Caco-2 (cell line): ENCODE results near the gene ALPP. TPM values are rescaled to one million over a fixed set of nuclear protein-coding genes. Genes with fewer than 3 reads are reported as not detected.

Source experiments
- BruUV-seq: library from RNA; stranded (reverse); fragments of 400-500 nt; replicated peaks from 2 replicates; lab custom pipeline; 2021; lab: Mats Ljungman, UMichigan
- CTCF ChIA-PET: fragments of 300-600 bp; sonication (Branson Sonifier 250); formaldehyde crosslinking; loops from one replicate; lab custom pipeline; 2022; ENCODE audit warnings: antibody characterized with exemption; lab: Charles Lee
- POLR2A ChIA-PET: fragments of 300-600 bp; sonication (Branson Sonifier 250); formaldehyde crosslinking; loops from one replicate; lab custom pipeline; 2022; ENCODE audit warnings: antibody characterized with exemption; lab: Charles Lee
- DNase-seq, 2 experiments: peaks; one replicate each; pipeline versions ENCODE4 v3.0.0 to v3.0.0-alpha.2; 2020 to 2022
- H3K27me3 ChIP-seq: replicated peaks from 2 replicates; pipeline ENCODE4 v1.6.0; 2011; ENCODE audit warnings: low read length; ENCODE audit not compliant: control insufficient read depth, insufficient read depth
- H3K36me3 ChIP-seq: 2 replicates; pipeline ENCODE4 v1.5.1; 2011; ENCODE audit warnings: low read length; ENCODE audit not compliant: control insufficient read depth, insufficient read depth
- H3K4me1 ChIP-seq: fragments of 250-450 bp; sonication (Bioruptor Pico); 2 replicates; pipeline ENCODE4 v1.5.1; 2020; ENCODE audit warnings: mild to moderate bottlenecking
- H3K4me3 ChIP-seq: 2 replicates; pipeline ENCODE4 v1.5.1; 2011; ENCODE audit warnings: low read depth, mild to moderate bottlenecking, control low read depth, low read length
- H3K9me3 ChIP-seq: fragments of 250-450 bp; sonication (Bioruptor Pico); 2 replicates; pipeline ENCODE4 v1.5.1; 2020; ENCODE audit warnings: mild to moderate bottlenecking, moderate library complexity
- H3K27ac Mint-ChIP-seq: one replicate; pipeline ENCODE4 v1.8.0; 2022; ENCODE audit warnings: mixed read lengths; ENCODE audit not compliant: unreplicated experiment
- H3K27me3 Mint-ChIP-seq: one replicate; pipeline ENCODE4 v1.8.0; 2022; ENCODE audit warnings: mixed read lengths; ENCODE audit not compliant: insufficient read depth, unreplicated experiment
- H3K36me3 Mint-ChIP-seq: one replicate; pipeline ENCODE4 v1.8.0; 2022; ENCODE audit warnings: mild to moderate bottlenecking, mixed read lengths; ENCODE audit not compliant: insufficient read depth, unreplicated experiment
- H3K4me1 Mint-ChIP-seq: one replicate; pipeline ENCODE4 v1.8.0; 2022; ENCODE audit warnings: low read depth, mixed read lengths; ENCODE audit not compliant: unreplicated experiment
- H3K4me3 Mint-ChIP-seq: one replicate; pipeline ENCODE4 v1.8.0; 2022; ENCODE audit warnings: mild to moderate bottlenecking, moderate library complexity, mixed read lengths; ENCODE audit not compliant: unreplicated experiment
- H3K9me3 Mint-ChIP-seq: one replicate; pipeline ENCODE4 v1.8.0; 2022; ENCODE audit warnings: mixed read lengths; ENCODE audit not compliant: unreplicated experiment
- intact Hi-C: fragments of 100-400 bp; cut with micrococcal nuclease; formaldehyde crosslinking; loops from one replicate; pipeline ENCODE4 v1.10.0; 2022; ENCODE audit not compliant: unreplicated experiment
- total RNA-seq: library from RNA; stranded (reverse); gene quantifications from 2 replicates; pipeline ENCODE4 v1.2.3, GENCODE V29; 2022
- TF ChIP-seq, protein P1 (sequence below), 2 experiments: fragments of 200-600 bp in 1 of 2; IDR thresholded peaks; 1 replicate in 1 of 2; 2 replicates in 1 of 2; pipeline versions ENCODE4 v1.5.1 to v1.8.0; 2011 to 2022; ENCODE audit warnings: antibody characterized with exemption in 1 of 2, control low read depth in 1 of 2, inconsistent platforms in 1 of 2, low read depth in 1 of 2, low read length in 1 of 2, mild to moderate bottlenecking in 1 of 2, moderate library complexity in 1 of 2; ENCODE audit not compliant: insufficient read depth in 1 of 2, severe bottlenecking in 1 of 2, unreplicated experiment in 1 of 2

Gene ALPP
- total RNA-seq, 1 experiment from 2014 or later = 4.9 TPM

DNA sequence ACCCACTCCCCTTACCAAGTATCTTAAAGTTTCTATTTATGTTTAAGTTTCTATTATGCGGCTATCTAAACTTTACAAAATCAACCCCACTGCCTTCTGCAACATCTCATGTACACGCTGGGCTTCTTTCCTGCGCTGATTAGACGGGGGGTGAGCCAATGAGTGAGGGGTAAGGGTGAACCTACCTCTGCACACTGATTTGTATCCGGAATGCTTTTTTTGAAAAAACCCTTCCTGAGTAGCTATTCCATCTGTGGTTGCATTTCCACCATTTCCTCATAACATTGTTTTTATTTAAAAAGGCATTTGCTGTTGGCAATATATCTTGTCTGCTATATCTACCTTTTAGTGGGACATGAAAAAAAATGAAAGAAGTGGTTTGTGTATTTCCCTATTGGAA, 34.4 kb downstream of the ALPP start:
- no TSS peak for BruUV-seq
- H3K36me3 ChIP-seq = no peaks in the 10 kb centered on the region
- no peaks in the 10 kb centered on the region for H3K4me1 ChIP-seq
- no peaks in the 10 kb centered on the region for H3K4me1 Mint-ChIP-seq
- H3K4me3 ChIP-seq = no peak overlapping the region
- no peaks in the 10 kb centered on the region for H3K27me3 ChIP-seq
- H3K27ac Mint-ChIP-seq = no peak overlapping the region
- H3K9me3 Mint-ChIP-seq = no peaks in the 10 kb centered on the region
- intact Hi-C loops = no loop called here
- DNase-seq = no peak
- no peak overlapping the region for H3K4me3 Mint-ChIP-seq
- H3K9me3 ChIP-seq = no peaks in the 10 kb centered on the region
- H3K36me3 Mint-ChIP-seq = no peaks in the 10 kb centered on the region
- no peaks in the 10 kb centered on the region for H3K27me3 Mint-ChIP-seq
- CTCF ChIA-PET = no interaction called here
- TF ChIP-seq, protein P1, sequence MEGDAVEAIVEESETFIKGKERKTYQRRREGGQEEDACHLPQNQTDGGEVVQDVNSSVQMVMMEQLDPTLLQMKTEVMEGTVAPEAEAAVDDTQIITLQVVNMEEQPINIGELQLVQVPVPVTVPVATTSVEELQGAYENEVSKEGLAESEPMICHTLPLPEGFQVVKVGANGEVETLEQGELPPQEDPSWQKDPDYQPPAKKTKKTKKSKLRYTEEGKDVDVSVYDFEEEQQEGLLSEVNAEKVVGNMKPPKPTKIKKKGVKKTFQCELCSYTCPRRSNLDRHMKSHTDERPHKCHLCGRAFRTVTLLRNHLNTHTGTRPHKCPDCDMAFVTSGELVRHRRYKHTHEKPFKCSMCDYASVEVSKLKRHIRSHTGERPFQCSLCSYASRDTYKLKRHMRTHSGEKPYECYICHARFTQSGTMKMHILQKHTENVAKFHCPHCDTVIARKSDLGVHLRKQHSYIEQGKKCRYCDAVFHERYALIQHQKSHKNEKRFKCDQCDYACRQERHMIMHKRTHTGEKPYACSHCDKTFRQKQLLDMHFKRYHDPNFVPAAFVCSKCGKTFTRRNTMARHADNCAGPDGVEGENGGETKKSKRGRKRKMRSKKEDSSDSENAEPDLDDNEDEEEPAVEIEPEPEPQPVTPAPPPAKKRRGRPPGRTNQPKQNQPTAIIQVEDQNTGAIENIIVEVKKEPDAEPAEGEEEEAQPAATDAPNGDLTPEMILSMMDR (IDR thresholded peaks at IDR 0.05; ENCODE audit: insufficient read depth in 1 of 2, low read depth in 1 of 2, low read length in 1 of 2, severe bottlenecking in 1 of 2, unreplicated experiment in 1 of 2) = no peak
- POLR2A ChIA-PET = no interaction called here

DNA sequence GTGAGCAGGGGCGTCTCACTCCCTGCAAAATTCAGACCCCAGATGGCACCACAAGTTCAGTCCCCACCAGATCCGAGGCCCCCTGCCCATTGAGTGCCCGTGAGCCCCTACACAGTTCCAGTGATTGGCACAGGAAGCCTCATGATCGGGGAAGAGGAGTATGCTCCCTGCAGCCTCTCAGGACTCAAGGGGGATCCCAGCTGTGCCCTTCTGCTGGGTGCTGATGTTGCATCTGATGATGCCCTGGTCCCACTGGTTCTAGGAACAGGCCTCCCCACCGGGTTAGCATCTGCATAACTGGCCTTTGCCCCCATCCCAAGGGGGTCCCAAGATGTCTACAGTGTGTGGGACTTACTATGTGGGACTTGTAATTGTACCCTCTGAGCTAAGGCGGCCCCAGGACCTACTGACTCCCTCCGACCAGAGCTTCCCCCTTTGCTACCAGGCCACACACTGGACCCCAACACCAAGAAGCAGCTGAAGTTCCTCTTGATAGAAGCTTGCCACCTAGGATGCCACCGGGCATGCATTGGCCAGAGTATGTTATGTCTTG, 36.7 kb downstream of the ALPP start:
- Mint-ChIP-seq H3K9me3 (no peaks in the 10 kb centered on the region), H3K27ac (no peak overlapping the region)
- POLR2A ChIA-PET = no interaction called here

DNA sequence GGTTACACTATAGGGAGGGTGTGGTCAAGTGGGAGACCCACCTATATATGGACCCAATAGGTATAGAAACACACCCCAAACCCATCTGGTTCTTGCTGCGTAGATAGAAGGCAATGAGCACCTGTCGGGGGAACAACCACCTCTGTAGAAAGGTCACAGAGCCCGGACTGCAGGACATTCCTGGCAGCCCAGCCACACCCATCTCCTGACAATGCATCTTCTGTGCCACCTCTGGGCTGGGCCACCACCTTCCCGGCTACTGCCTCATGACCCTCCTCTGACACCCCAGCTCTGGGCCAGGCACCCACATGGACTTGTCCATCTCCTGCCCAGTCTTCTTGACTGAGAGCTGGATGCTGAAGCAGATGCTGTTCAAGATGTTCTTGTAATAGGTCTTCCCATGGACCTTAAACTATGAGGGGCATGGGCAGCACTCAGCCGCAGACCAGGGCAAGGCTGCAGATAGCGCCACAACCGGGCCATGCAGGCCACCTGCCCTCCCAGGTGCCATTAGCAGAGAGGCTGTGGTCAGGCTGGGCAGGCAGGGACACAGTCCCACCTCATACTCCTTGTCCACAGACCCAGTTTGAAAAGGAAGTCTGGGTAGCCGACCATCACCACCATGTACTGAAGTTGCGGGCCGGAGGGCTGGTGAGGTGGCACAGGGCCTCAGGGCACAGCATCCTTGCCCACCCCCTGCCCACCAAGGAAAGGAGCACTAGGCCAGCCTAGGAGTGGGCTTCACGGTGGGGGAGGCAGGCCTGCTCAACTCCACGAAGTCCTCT, 37.4 kb downstream of the ALPP start:
- no peaks in the 10 kb centered on the region for H3K4me1 Mint-ChIP-seq
- no peak overlapping the region for H3K4me3 Mint-ChIP-seq
- TF ChIP-seq, protein P1 (IDR thresholded peaks at IDR 0.05; ENCODE audit: insufficient read depth in 1 of 2, low read depth in 1 of 2, low read length in 1 of 2, severe bottlenecking in 1 of 2, unreplicated experiment in 1 of 2) = no peak
- H3K27ac Mint-ChIP-seq = no peak overlapping the region
- Histone ChIP-seq H3K9me3 (no peaks in the 10 kb centered on the region), H3K27me3 (no peaks in the 10 kb centered on the region), H3K4me1 (no peaks in the 10 kb centered on the region), H3K4me3 (no peak overlapping the region), H3K36me3 (no peaks in the 10 kb centered on the region)
- no TSS peak for BruUV-seq
- DNase-seq = no peak
- ChIA-PET POLR2A (no interaction called here), CTCF (no interaction called here)
- no peaks in the 10 kb centered on the region for H3K27me3 Mint-ChIP-seq
- intact Hi-C loops = no loop called here
- no peaks in the 10 kb centered on the region for H3K9me3 Mint-ChIP-seq
- peaks cover 4% of the 10 kb centered on the region for H3K36me3 Mint-ChIP-seq

More for the DNA sequence above, 36.7 kb downstream of the ALPP start:
- Mint-ChIP-seq H3K36me3 (no peaks in the 10 kb centered on the region), H3K4me3 (no peak overlapping the region), H3K4me1 (no peaks in the 10 kb centered on the region), H3K27me3 (no peaks in the 10 kb centered on the region)
- Histone ChIP-seq H3K9me3 (no peaks in the 10 kb centered on the region), H3K4me3 (no peak overlapping the region), H3K4me1 (no peaks in the 10 kb centered on the region), H3K36me3 (no peaks in the 10 kb centered on the region), H3K27me3 (no peaks in the 10 kb centered on the region)
- BruUV-seq = no TSS peak
- intact Hi-C loops = no loop called here
- TF ChIP-seq, protein P1 (IDR thresholded peaks at IDR 0.05; ENCODE audit: insufficient read depth in 1 of 2, low read depth in 1 of 2, low read length in 1 of 2, severe bottlenecking in 1 of 2, unreplicated experiment in 1 of 2) = no peak
- DNase-seq = no peak
- CTCF ChIA-PET = no interaction called here
